ENCODE results near the gene ADCY10. TPM values are rescaled to one million over a fixed set of nuclear protein-coding genes. Genes with fewer than 3 reads are reported as not detected.

Gene ADCY10
- total RNA-seq, 1 experiment from 2014 or later, result 0.20 TPM

GRCh38 chr1:167923324-167924056 lies 9.6 kb upstream of the ADCY10 start:
- Histone ChIP-seq H2BK15ac (ENCODE audit: low read depth, low read length) (no peak overlapping the region), H3K23me2 (ENCODE audit: insufficient read length, low read depth, low read length, poor library complexity, severe bottlenecking) (no peaks in the 10 kb centered on the region), H2AK5ac (ENCODE audit: insufficient read length, low read length) (no peak overlapping the region), H3K14ac (ENCODE audit: insufficient read depth, low read length) (no peak overlapping the region), H2AFZ (ENCODE audit: low read length) (no peak overlapping the region), H4K5ac (ENCODE audit: insufficient read length, low read depth, low read length) (no peak overlapping the region), H3K27ac (ENCODE audit: insufficient read length, low read depth, low read length) (no peak overlapping the region), H2BK120ac (ENCODE audit: low read depth, low read length, poor library complexity, severe bottlenecking) (no peak overlapping the region), H3K79me2 (ENCODE audit: insufficient read depth, low read length) (no peaks in the 10 kb centered on the region), H4K91ac (ENCODE audit: insufficient read length, low read depth, low read length) (no peak overlapping the region), H3K9ac (ENCODE audit: extremely low read depth, insufficient read length, low read length) (no peak overlapping the region), H2BK5ac (ENCODE audit: insufficient read length, low read length) (no peak overlapping the region), H3K27me3 (ENCODE audit: insufficient read depth, low read length) (no peaks in the 10 kb centered on the region), H4K8ac (replicated peaks; ENCODE audit: insufficient read length, low read depth, low read length) (no peak overlapping the region), H3K4me2 (ENCODE audit: insufficient read depth, insufficient read length, low read length) (no peak overlapping the region), H3K18ac (ENCODE audit: insufficient read length, low read depth, low read length) (no peak overlapping the region), H3K56ac (ENCODE audit: insufficient read length, low read depth, low read length) (no peak overlapping the region), H3K4ac (ENCODE audit: low read depth, low read length) (no peak overlapping the region), H3K4me1 (ENCODE audit: insufficient read depth, low read length) (no peaks in the 10 kb centered on the region), H3K79me1 (ENCODE audit: insufficient read depth, low read depth, low read length, poor library complexity, severe bottlenecking) (no peaks in the 10 kb centered on the region), H2BK20ac (ENCODE audit: low read depth, low read length, poor library complexity, severe bottlenecking) (no peak overlapping the region), H4K20me1 (ENCODE audit: control insufficient read depth, insufficient read depth, insufficient read length) (no peaks in the 10 kb centered on the region), H2BK12ac (ENCODE audit: insufficient read length, low read depth, low read length) (no peak overlapping the region), H3K9me3 (ENCODE audit: control insufficient read depth, low read depth, low read length) (no peaks in the 10 kb centered on the region), H3T11ph (ENCODE audit: low read length) (no peak overlapping the region), H3K23ac (ENCODE audit: insufficient read length, low read depth, low read length) (no peak overlapping the region)
- no peak overlapping the region for H3K4me3 Mint-ChIP-seq
- TF ChIP-seq CTCF (conservative IDR thresholded peaks at IDR 0.05), result no peak
- no peaks in the 10 kb centered on the region for H3K27me3 Mint-ChIP-seq (ENCODE audit: low read depth)
- H3K4me1 Mint-ChIP-seq, result peaks cover 4 to 6% of the 10 kb centered on the region in 2 experiments; a peak in 3 of 4 replicates
- H3K36me3 Mint-ChIP-seq (ENCODE audit: insufficient read depth in 1 of 3, low read depth in 3 of 3), result no peaks in the 10 kb centered on the region
- no peaks in the 10 kb centered on the region for H3K9me3 Mint-ChIP-seq
- no peak for DNase-seq
- no CpG with 5 or more reads among the region's 3 CpGs for WGBS (ENCODE audit: extremely low coverage, insufficient read length, low lambda C conversion rate)
- H3K27ac Mint-ChIP-seq, result 0 out of 7 replicates have a peak overlapping the region, but pooled peaks of 1 of the 3 experiments have one; percentile 4

All from H9 (cell line).